Motor neuron (in vitro differentiated cells): Measurements from ENCODE around the gene MRNIP. TPM values are rescaled to one million over a fixed set of nuclear protein-coding genes. Genes with fewer than 3 reads are reported as not detected.

Experiments
- ATAC-seq, 8 experiments: fragments of 200-7000 bp; cut with Tn5 transposase; replicated peaks in 6 of 8; 2 replicates each; pipeline ENCODE4 v1.8.0; 2021; ENCODE audit warnings: mild to moderate bottlenecking in 8 of 8, moderate library complexity in 8 of 8
- H3K27ac ChIP-seq, 2 donors: fragments of 250-450 bp; sonication (Bioruptor Pico); 2 replicates each; pipeline ENCODE4 v1.9.0; 2021; ENCODE audit warnings: antibody characterized with exemption in 2 of 2, mild to moderate bottlenecking in 2 of 2, moderate library complexity in 1 of 2
- H3K4me1 ChIP-seq, 2 donors: fragments of 250-450 bp; sonication (Bioruptor Pico); replicated peaks in 1 of 2; 2 replicates each; pipeline ENCODE4 v1.6.1; 2021; ENCODE audit warnings: antibody characterized with exemption in 2 of 2, mild to moderate bottlenecking in 2 of 2, moderate library complexity in 1 of 2
- H3K4me3 ChIP-seq, 5 donors: fragments of 250-450 bp; sonication (Bioruptor Pico); 2 replicates each; pipeline ENCODE4 v1.9.0; 2021; ENCODE audit warnings: antibody characterized with exemption in 5 of 5, mild to moderate bottlenecking in 5 of 5, moderate library complexity in 4 of 5
- WGBS, 10 experiments: fragments of 450-650 bp; shearing (Covaris generic); methylation state at CpG; one replicate each; pipeline ENCODE4 v1.0.0; 2022; 5-methylcytosine and 5-hydroxymethylcytosine counted together
- in situ Hi-C, 9 experiments: fragments of 400-800 bp; cut with MboI; loops; one replicate each; pipeline ENCODE4 v1.15.0; 2021; ENCODE audit warnings: low sequenced_read_pairs in 9 of 9, low pct_unique_long_range_greater_than_20kb in 2 of 9; ENCODE audit not compliant: unreplicated experiment in 9 of 9
- total RNA-seq, 8 experiments: library from RNA; unstranded; fragments of 300-600 nt; gene quantifications; 2 replicates each; pipeline versions ENCODE4 v1.2.3 to v1.2.4, GENCODE V29; 2022

Gene MRNIP
- total RNA-seq: 10 to 100 TPM; 18.8 to 48.6 (median 28.3) TPM

DNA sequence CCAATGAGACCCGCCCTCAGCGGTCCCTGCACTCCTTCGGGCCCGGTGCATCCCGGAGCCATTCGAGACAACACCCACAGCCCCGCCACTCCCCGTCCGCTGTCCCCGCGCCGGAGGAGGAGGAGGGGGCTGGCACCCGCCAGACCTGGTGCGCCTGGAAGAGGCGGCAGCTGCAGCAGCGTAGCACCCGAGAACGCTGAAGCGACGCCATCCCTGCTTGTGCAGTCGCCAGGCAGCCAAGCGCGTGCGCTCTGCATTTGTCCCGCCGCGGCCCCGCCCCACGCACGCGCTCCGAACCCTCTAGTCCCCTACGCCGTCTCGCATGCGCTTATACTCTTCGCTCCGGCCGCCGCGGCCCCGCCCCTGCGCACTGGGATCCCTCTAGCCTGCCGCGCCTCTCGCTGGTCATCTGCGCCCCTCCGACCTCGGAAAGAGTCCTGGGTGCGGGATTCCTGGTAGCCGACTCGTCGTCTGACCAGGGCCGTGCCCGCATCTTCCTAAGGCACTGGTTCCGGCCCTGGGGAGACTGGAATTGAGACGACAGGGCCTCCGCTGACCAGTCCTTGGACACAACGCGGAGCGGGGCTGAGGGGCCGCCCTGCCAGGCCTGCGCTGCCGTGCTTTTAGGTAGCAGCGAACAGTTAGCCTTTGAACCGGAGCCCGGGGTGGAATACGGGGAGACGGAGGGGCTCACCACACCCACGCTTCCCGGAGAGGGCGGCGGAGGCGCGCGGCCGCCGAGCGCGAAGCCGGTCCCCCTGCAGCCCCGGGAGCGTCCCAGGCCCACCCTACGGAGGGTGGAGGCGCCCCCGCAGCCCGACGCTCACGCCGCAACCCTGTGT lies at the start of gene MRNIP:
Gene MRNIP (minus strand): TSS at position 232 of the 842 bp plus-strand sequence. CDS start 21 bp downstream, at position 211.
- WGBS, 10 experiments: 0 to 2% (median 0%) methylated on average over 2 to 27 of the region's 90 CpGs; no CpG with 5 or more reads in 7 of the 10 experiments
- Histone ChIP-seq H3K27ac (peak within 1 kb of the TSS; percentile 75 to 82), H3K4me3 (peak within 1 kb of the TSS; percentile 63 to 81 (median 75)), H3K4me1 (peaks cover 13 to 16% of the 10 kb centered on the region in 2 donors)
- peak; percentile 90 to 97 (median 96) for ATAC-seq
- in situ Hi-C loops: no loop called here

DNA sequence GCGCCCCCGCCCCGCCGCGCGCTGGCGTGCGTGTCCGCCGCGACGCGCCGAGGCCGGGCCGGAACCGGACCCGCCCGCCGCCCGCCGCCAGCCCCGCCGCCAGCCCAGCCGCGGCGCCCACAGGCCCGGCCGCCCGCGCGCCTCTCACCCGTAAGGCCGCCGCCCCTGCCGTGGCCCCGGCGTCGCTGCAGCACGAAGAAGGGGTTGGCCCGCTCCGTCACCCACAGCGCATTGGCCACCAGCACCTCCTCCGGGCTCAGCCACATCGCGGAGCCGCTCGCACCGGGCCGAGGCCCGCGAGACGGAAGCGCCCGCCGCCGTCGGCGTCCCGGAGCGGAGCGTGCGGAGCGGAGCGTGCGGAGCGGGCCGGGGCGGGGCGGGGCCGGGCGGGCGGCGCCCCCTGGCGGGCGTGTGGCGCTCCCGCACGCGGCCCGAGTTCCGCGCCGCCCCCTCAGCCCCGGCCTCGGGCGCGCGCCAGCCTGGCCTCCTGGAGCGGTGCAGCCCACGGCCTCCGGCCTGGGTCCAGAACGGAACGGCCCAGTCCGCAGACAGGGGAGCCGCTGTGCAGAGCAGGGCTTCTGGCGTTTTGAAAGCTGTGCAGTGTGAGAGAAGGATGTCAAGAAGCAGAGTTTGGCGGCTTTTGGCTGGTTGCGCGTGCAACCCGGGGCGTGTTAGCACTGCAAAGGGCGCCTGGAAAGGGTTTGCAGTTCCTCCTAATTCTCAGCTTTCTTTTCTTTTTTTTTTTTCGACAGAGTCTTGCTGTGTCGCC lies 49.1 kb upstream of the MRNIP start, which contains the start of gene TBC1D9B:
Gene TBC1D9B (minus strand): TSS at position 342 of the 769 bp plus-strand sequence. CDS start 76 bp downstream, at position 266.
- in situ Hi-C loops: loop anchor here in 1 of 9 experiments (25.0 kb wide), 1 partner anchor 180 kb away; no protein-coding TSS in a partner anchor
- H3K27ac ChIP-seq: peak within 1 kb of the TSS; percentile 37 to 74
- peak within 1 kb of the TSS; percentile 61 to 93 (median 66) for H3K4me3 ChIP-seq
- H3K4me1 ChIP-seq: peaks cover 7% of the 10 kb centered on the region in 2 donors
- ATAC-seq: peak; percentile 86 to 95 (median 92)
- WGBS, 10 experiments: 0 to 80% (median 26%) methylated on average over 1 to 16 of the region's 105 CpGs; no CpG with 5 or more reads in 4 of the 10 experiments

- in situ Hi-C loops: loop anchor here in 1 of 9 experiments (25.0 kb wide), 1 partner anchor 180 kb away; no protein-coding TSS in a partner anchor
Measured at GRCh38 chr5:179906795-179907555, 48.4 kb upstream of the MRNIP start.

GRCh38 chr5:179906294-179906794 lies 47.7 kb upstream of the MRNIP start:
- peaks cover 7% of the 10 kb centered on the region in 2 donors for H3K4me1 ChIP-seq
- H3K4me3 ChIP-seq: peak overlapping the region; percentile 61 to 93 (median 66)
- 59 to 94% (median 80%) methylated on average over 1 to 10 of the region's 24 CpGs; no CpG with 5 or more reads in 5 of the 10 experiments for WGBS, 10 experiments
- in situ Hi-C loops: loop anchor here in 1 of 9 experiments (25.0 kb wide), 1 partner anchor 181 kb away; no protein-coding TSS in a partner anchor
- ATAC-seq: no peak
- no peak overlapping the region for H3K27ac ChIP-seq

More at GRCh38 chr5:179906795-179907555, 48.4 kb upstream of the MRNIP start:
- H3K4me1 ChIP-seq: peaks cover 7% of the 10 kb centered on the region in 2 donors
- WGBS, 10 experiments: 0 to 60% (median 18%) methylated on average over 1 to 12 of the region's 50 CpGs; no CpG with 5 or more reads in 7 of the 10 experiments
- peak overlapping the region in 1 of 2 donors; percentile 74 for H3K27ac ChIP-seq
- H3K4me3 ChIP-seq: peak overlapping the region; percentile 61 to 93 (median 66)
- ATAC-seq: peak; percentile 14 to 57 (median 20)

GRCh38 chr5:179905161-179905560 lies 46.5 kb upstream of the MRNIP start:
- 82 to 100% (median 94%) methylated on average over 2 to 8 of the region's 8 CpGs; no CpG with 5 or more reads in 1 of the 10 experiments for WGBS, 10 experiments
- in situ Hi-C loops: loop anchor here in 1 of 9 experiments (25.0 kb wide), 1 partner anchor 182 kb away; no protein-coding TSS in a partner anchor

DNA sequence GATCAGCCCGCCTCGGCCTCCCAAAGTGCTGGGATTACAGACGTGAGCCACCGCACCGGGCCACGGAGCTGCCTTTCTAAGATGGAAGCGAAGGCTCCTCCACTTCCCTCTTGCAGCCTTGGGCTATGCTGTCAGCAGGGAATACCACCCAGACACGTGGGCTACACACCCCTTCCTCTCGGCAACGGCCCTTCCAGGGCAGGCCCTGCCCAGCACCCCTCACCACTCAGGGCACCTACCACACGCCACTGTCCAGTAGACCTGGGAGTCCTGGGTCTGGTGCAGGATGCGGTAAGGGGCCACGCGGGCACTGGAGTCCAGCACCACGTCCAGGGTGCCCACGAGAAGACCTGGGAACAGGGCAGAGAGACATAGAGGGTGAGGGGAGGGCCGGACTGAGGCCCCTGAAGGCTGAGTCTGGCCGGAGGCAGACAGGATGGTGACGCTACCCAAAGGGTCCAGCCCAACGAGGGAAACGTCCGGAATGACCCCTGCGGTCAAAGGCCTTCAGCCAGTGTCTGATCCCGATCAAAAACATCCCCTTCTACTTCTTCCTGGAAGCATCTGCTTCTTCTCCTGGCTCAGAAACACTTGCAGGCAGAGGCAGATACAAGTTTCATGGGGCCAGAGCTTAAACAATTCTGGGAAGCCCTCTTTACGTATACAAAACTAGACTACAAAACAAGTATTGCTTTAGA lies 46.0 kb upstream of the MRNIP start:
- Histone ChIP-seq H3K4me1 (peaks cover 7% of the 10 kb centered on the region in 2 donors), H3K4me3 (no peak overlapping the region), H3K27ac (no peak overlapping the region)
- no peak for ATAC-seq
- 80 to 100% (median 92%) methylated on average over 1 to 12 of the region's 25 CpGs; no CpG with 5 or more reads in 2 of the 10 experiments for WGBS, 10 experiments
- in situ Hi-C loops: loop anchor here in 1 of 9 experiments (25.0 kb wide), 1 partner anchor 183 kb away; no protein-coding TSS in a partner anchor

More at GRCh38 chr5:179905161-179905560, 46.5 kb upstream of the MRNIP start:
- Histone ChIP-seq H3K4me1 (peaks cover 7% of the 10 kb centered on the region in 2 donors), H3K27ac (no peak overlapping the region), H3K4me3 (no peak overlapping the region)
- no peak for ATAC-seq

DNA sequence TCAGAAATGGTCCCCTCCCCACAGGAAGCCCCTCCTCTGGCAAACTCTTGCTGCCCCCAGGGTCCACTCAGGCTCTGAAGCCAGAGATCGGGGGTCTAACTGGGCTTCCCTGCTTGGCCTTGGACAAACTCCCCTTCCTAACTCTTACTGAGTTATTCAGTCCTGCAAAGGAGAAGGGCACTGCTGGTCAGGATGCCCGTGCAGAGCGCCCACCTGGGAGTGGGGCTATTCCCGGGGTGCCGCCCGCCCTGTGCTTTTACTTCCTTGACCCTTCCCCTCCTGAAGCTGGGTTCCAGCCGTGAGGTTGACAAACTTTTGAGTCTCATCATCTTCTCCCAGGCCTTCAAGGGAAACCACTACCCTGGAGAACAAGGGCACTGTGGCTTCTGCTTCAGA lies 44.1 kb upstream of the MRNIP start:
- WGBS, 10 experiments: 70 to 100% (median 80%) methylated on average over 1 to 2 of the region's 7 CpGs; no CpG with 5 or more reads in 5 of the 10 experiments
- in situ Hi-C loops: loop anchor here in 1 of 9 experiments (25.0 kb wide), 1 partner anchor 185 kb away; no protein-coding TSS in a partner anchor
- no peak for ATAC-seq
- Histone ChIP-seq H3K27ac (no peak overlapping the region), H3K4me1 (peaks cover 7% of the 10 kb centered on the region in 2 donors), H3K4me3 (no peak overlapping the region)

DNA sequence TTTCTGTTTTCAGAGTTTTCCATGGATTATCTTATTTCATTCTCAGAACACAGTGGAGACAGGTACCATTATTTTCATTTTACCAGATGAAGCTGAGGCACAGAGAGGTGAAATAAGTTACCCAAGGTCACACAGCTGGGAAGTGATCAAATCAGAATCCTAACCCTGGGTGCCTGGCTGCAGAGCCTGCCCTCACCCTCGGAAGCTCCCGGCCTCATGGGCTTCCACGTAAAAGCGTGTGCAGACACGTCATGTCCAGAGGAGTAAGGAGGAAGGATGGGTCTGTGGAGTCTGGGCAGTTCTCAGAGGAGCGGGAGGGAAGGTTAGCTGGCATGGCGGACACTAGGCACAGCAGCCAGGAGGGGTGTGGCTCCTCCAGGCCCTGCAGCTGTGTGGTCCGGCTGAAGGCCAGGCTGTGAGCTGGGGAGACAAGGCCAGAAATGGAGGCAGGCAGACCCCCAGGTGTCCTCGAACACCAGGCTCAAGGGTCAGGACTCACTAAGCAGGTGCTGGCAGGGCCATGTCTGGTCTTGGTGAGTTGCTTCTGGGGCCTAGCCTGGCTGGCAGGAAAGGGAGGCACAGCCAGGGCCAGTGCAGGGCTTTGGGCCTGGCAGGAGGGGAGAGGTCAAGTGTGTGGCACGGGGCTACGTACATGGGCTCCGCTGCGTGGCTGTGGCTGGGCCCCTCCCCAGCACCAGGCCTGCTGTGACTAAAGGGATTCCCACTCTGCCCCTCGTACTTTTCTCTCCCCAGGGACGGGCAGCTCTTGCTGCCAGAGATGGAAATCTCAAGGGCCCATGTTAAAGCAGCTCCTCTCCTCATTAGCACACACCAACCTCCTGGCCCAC lies 43.5 kb upstream of the MRNIP start:
- H3K4me1 ChIP-seq: peaks cover 7% of the 10 kb centered on the region in 2 donors
- 81 to 100% (median 86%) methylated on average over 3 to 12 of the region's 15 CpGs; no CpG with 5 or more reads in 6 of the 10 experiments for WGBS, 10 experiments
- peak in 3 of 8 experiments; percentile 16 to 31 (median 21) for ATAC-seq
- H3K27ac ChIP-seq: no peak overlapping the region
- no peak overlapping the region for H3K4me3 ChIP-seq
- in situ Hi-C loops: loop anchor here in 1 of 9 experiments (25.0 kb wide), 1 partner anchor 185 kb away; no protein-coding TSS in a partner anchor

- in situ Hi-C loops: loop anchor here in 1 of 9 experiments (25.0 kb wide), 1 partner anchor 186 kb away; no protein-coding TSS in a partner anchor
- peak in 1 of 8 experiments; percentile 18 for ATAC-seq
- H3K27ac ChIP-seq: no peak overlapping the region
Measured at GRCh38 chr5:179901462-179901861, 42.8 kb upstream of the MRNIP start.

DNA sequence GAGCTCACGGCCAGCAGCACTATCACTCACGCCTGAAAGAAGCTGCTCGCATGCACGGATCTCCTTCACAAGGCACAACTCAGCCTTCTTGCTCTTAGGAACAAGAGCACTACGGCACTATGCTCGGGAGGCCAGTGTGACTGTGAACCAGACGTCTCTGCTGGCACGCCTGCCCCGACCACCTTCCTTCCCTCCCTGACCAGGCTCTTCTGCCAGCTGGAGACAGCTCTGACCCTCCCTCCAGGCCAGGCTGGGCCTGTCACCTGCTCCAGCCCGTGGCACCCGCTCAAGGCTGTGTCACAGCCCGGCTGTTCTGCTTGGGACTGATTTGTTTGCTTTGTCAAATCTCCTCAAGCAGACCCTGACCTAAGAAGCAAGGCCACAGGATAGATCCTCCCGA lies 42.1 kb upstream of the MRNIP start:
- no peaks in the 10 kb centered on the region for H3K4me1 ChIP-seq
- 57 to 100% (median 93%) methylated on average over 1 to 5 of the region's 13 CpGs; no CpG with 5 or more reads in 4 of the 10 experiments for WGBS, 10 experiments
- peak in 1 of 8 experiments; percentile 16 for ATAC-seq
- H3K4me3 ChIP-seq: no peak overlapping the region
- in situ Hi-C loops: loop anchor here in 1 of 9 experiments (25.0 kb wide), 1 partner anchor 187 kb away; no protein-coding TSS in a partner anchor
- H3K27ac ChIP-seq: no peak overlapping the region

More at GRCh38 chr5:179901462-179901861, 42.8 kb upstream of the MRNIP start:
- 69 to 100% (median 92%) methylated on average over 1 to 6 of the region's 6 CpGs; no CpG with 5 or more reads in 2 of the 10 experiments for WGBS, 10 experiments
- Histone ChIP-seq H3K4me1 (peaks cover 3% of the 10 kb centered on the region in 2 donors), H3K4me3 (no peak overlapping the region)
